Frontal cortex (tissue), 4 donors: Measurements from ENCODE around the gene HECW1. TPM values are rescaled to one million over a fixed set of nuclear protein-coding genes. Genes with fewer than 3 reads are reported as not detected.

Source experiments
- DNase-seq, 2 donors: peaks; one replicate each; pipeline ENCODE4 v3.0.0; 2012; ENCODE audit warnings: low spot score in 2 of 2
- FAIRE-seq: peaks from 2 replicates; lab custom pipeline; 2012; peaks lifted over from hg19 to GRCh38; lab: Jason Lieb, UNC
- total RNA-seq: library from RNA; depleted of rRNA; stranded (reverse); fragments of >200 nt; gene quantifications from one replicate; pipeline ENCODE4 v1.2.3, GENCODE V29; 2014
- donor health status: control.
- donor health status: control.
- donor health status: control.

The HECW1 gene
- total RNA-seq, 1 donor from 2014 or later: 41.6 TPM

- DNase-seq: no peak
- no peak for FAIRE-seq
Observed at GRCh38 chr7:43298617-43299016, 186.2 kb downstream of the HECW1 start.

- FAIRE-seq (no peak), DNase-seq (no peak)
Observed at GRCh38 chr7:43300121-43300520, 187.7 kb downstream of the HECW1 start.

GRCh38 chr7:43302211-43302711 is 189.8 kb downstream of the HECW1 start:
- FAIRE-seq (no peak), DNase-seq (peak in 1 of 2 donors; percentile 16)

- DNase-seq (no peak), FAIRE-seq (no peak)
Observed at GRCh38 chr7:43302773-43303460, 190.5 kb downstream of the HECW1 start.

DNA sequence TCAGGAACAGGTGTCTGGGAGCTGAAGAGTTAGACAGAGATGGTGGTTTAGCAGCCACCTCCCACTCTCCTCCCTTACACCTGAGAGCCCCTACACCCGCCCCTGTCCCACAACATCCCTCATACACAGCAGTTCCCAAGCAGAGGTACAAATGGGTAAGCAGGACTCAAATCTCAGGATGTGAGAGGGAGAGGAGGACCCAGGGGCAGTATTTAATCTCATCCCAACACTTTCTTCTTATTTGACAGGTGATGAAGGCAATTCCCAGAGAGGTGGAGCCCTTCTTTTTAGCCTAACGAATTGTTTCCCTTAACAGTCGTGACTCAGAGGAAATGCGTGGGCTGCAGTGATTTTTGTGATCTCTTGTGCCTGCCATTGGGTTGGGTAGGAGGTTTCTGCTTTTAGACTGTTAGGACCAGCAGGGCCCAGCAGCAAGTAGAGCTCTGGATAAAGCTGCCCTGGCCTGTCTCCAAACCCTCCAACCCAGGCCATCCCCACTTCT is 191.3 kb downstream of the HECW1 start:
- DNase-seq (no peak), FAIRE-seq (no peak)

DNA sequence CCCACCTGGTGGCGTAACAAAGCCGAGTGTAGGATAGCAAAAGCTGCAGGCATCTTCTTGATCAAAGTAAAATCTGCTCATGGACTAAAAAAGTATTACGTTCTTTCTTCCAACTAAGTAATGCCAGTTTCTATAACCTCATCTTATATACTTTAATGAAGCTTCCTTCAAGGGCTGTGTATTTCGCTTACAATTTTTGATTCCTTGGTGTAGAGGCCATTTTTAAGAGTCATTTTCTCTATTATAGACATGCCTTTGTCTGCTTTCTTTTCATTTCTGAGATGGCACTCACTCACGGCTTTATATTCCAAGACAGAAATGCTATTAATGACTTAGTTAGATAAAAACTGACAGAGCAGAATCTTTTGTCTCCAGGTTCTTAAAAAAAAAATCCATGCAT is 194.0 kb downstream of the HECW1 start:
- FAIRE-seq: no peak
- DNase-seq: no peak

DNA sequence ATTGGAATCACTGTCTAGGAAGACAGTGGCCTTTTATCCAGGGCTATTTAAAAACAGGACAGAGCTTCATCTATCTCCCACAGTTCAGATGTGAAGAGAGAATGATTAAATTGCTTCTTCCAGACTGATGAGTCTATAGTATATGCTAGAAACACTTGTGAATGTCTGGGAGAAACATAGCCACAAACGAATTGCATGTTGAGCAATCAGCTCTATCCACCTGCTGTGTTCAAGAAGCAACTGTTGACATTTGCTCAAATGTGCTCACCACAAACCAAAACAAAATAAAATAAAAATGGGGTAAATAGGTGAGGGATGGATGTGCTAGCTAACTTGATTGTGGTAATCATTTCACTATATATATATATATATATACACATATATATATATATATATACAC is 195.1 kb downstream of the HECW1 start:
- FAIRE-seq (no peak), DNase-seq (no peak)

DNA sequence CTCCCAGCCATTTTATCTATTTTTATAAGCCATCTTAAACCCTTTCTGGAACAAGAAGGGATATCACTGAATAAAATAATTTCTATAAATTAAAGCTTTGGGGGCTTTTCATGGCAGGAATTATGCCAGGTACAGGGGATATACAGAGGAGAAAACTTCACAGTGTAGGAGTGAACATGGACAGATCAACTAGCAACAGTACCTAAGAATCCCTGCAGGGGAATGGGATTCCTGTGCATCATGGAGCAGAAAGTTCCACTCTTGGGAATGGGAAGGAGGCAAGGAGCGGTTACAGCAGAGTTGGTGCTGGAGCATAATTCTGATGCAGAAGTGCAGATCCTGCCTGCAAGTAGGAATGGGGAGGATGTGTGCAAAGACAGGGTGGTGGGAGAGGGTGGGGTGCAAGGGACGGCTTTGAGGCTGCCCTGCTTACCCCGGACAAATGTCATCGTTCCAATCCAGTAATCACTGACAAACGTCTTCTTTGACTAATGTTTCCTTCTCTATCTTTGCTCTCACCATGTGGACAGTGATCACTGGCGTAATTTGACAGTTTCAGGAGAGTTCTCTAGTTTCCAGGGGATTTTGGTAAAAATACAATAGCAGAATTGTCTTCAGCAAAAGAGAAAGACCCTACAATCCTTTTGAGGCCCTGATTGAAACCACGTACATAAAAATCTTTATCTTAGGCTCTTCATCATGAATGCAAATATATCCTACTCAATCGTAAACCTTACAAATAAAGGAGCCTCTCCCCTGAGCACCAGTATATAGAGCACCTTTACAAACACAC is 196.7 kb downstream of the HECW1 start:
- FAIRE-seq (no peak), DNase-seq (no peak)

- no peak for FAIRE-seq
- no peak for DNase-seq
Observed at GRCh38 chr7:43309706-43310022, 197.2 kb downstream of the HECW1 start.

DNA sequence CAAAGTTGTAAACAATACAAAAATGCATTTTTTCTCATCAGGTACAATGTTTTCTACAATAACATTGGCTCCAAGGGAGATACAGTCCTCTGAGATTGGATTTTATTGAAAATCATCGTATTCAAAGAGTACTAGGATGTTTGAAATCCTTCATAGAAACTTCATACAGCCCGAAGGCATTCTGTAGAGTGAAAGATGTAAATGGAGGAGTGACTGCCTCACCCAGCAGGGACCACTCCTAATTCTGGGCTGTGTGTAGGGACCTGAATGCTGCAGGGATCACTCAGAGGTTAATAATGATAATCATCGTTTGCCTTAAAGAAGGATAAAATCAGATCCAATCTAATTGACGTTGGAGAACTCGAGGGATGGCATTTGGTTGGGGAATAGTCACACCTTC is 198.6 kb downstream of the HECW1 start:
- DNase-seq (no peak), FAIRE-seq (no peak)

- DNase-seq: no peak
- no peak for FAIRE-seq
Observed at GRCh38 chr7:43311694-43312093, 199.2 kb downstream of the HECW1 start.

- FAIRE-seq (no peak), DNase-seq (no peak)
Observed at GRCh38 chr7:43313628-43314378, 201.4 kb downstream of the HECW1 start.

- DNase-seq: peak in 1 of 2 donors; percentile 16
- no peak for FAIRE-seq
Observed at GRCh38 chr7:43314379-43315158, 202.1 kb downstream of the HECW1 start.

DNA sequence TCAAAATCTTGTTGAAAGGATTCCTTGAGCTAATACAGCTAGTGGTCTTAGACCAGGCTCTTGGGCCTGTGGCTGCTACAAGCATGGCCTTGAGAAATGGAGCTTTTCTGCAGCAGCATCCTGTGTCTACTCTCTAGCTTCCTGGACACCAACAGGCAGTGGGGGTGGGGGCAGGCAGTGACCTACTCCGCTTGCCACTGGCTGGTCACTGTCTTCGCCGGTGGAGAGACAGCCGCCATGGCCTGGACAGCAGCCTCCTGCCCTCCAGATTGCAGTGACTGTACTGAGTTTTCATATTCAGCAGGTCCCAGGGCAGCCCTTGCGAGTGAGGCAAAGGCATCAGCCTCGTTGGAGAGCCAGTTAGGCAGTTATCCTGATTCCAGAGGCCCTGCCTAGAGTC is 204.6 kb downstream of the HECW1 start:
- FAIRE-seq (no peak), DNase-seq (no peak)

DNA sequence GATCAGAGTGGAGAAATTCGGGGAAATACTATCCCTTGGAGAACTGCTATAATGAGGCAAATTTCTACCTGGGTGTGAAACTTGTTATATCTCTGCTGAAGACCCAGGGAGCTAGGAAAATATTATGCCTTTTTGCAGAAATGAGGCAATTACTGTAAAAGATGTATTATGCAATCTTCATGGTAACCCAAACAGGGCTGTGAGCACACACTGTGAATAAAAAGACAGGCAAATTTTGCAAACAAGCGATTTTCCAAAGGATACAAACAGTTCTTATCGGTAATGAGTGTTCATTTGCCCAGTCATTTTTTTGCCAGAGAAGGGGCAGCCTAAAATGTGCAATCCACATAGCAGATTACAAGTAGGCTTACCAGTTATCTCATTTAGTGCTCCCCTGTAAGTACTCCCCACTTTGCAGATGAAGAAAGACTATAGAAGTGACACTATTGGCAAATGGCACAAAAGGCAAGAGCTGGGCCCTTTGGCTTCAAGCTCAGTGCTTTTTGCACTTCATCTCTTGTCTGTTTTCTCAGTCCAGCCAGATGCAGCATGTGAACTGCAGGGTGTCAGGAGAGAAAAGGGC is 205.8 kb downstream of the HECW1 start:
- DNase-seq: no peak
- no peak for FAIRE-seq

DNA sequence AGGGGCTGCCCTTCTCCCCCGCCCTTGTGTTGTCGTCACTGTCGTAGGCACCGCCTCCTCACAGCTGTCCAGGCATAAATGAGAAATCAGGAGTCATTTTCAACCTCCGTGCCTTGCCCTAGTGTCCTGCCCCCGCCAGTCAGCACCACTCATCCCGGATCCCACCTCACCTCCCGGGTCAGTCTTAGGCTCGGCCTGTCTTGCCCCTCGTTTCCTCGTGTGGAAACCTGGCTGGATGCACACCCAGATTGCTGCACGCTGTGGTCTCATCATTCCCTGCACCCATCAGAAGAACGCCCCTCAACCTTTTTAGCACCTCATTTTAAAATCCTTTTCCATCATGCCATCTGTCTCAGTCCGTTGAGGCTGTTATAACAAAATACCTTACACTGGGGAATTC is 213.1 kb downstream of the HECW1 start:
- FAIRE-seq (no peak), DNase-seq (no peak)

GRCh38 chr7:43328336-43328735 is 215.9 kb downstream of the HECW1 start:
- no peak for DNase-seq

GRCh38 chr7:43328785-43329380 is 216.4 kb downstream of the HECW1 start:
- DNase-seq (no peak), FAIRE-seq (no peak)

More at GRCh38 chr7:43328336-43328735, 215.9 kb downstream of the HECW1 start:
- no peak for FAIRE-seq

DNA sequence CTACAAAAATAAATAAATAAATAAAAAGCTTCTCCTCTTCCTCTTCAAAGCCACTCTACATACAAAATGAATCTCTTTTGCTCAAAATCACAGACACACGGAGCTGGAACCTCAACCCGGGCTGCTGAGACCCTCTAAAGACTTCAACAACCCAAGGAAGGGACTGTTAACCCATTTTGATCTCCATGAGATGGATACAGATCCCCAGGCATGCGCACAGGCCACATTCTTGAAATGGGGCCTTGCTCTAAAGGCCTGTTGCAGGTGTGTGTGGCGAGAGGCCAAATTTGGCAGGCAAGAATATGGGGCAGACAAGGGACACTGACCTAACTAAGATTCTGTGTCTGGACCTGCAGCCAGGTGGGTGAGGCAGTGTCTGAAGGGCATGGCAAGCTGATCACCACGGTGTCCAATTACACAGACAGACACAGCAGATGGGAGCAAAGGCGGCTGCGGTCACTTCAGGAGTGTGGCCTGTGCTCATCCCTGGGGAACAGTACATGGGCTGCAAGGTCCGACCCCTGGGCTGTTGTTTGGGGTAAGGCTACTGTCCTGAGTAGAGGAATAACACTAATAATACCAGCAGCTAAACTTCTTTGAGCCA is 219.8 kb downstream of the HECW1 start:
- no peak for DNase-seq
- no peak for FAIRE-seq
